ENCODE results near the gene OPA1. TPM values are rescaled to one million over a fixed set of nuclear protein-coding genes. Genes with fewer than 3 reads are reported as not detected.
A peak's percentile ranks its signal among the peaks of the same experiment; 100 is the strongest.

The OPA1 gene
- total RNA-seq, 4 donors from 2014 or later = 45.3 to 78.8 (median 48.7) TPM

- no peak overlapping the region for H3K27ac ChIP-seq
- no peak for TF ChIP-seq POLR2A (IDR thresholded peaks at IDR 0.05)
- TF ChIP-seq, protein P1, sequence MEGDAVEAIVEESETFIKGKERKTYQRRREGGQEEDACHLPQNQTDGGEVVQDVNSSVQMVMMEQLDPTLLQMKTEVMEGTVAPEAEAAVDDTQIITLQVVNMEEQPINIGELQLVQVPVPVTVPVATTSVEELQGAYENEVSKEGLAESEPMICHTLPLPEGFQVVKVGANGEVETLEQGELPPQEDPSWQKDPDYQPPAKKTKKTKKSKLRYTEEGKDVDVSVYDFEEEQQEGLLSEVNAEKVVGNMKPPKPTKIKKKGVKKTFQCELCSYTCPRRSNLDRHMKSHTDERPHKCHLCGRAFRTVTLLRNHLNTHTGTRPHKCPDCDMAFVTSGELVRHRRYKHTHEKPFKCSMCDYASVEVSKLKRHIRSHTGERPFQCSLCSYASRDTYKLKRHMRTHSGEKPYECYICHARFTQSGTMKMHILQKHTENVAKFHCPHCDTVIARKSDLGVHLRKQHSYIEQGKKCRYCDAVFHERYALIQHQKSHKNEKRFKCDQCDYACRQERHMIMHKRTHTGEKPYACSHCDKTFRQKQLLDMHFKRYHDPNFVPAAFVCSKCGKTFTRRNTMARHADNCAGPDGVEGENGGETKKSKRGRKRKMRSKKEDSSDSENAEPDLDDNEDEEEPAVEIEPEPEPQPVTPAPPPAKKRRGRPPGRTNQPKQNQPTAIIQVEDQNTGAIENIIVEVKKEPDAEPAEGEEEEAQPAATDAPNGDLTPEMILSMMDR (IDR thresholded peaks at IDR 0.05) = no peak
- H3K36me3 ChIP-seq = no peaks in the 10 kb centered on the region
- 71 to 87% methylated on average over 1 of the region's 1 CpG for WGBS, 2 donors
- intact Hi-C loops (cut with DNase I) = no loop called here
- H3K9me3 ChIP-seq = no peaks in the 10 kb centered on the region
- H3K4me3 ChIP-seq (replicated peaks in 1 of 3) = no peak overlapping the region
- DNase-seq = no peak
- H3K4me1 ChIP-seq = peaks cover 3 to 6% of the 10 kb centered on the region in 2 donors
- H3K27me3 ChIP-seq = no peaks in the 10 kb centered on the region
Observed at GRCh38 chr3:193589129-193589528, 3.9 kb upstream of the OPA1 start.

DNA sequence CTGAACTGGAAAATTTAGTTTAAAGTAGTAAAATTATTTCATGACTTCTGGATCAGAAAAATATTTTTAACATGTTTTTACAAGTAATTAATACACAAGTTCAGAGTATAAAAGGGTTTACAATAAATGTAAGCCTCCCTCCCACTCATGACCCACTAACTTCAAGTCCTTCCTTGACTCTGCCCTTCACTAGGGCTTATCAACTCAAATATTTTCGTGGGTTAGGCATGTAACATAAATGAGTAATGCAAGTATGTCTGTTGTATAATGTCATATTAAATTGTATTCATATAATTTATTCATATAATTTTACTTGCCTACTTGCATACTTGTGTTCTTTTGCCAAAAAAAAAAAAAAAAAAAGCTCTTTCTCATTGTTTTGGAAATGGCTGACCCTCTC lies 3.4 kb upstream of the OPA1 start:
- WGBS, 2 donors = 69 to 75% methylated on average over 1 of the region's 1 CpG
- Histone ChIP-seq H3K36me3 (no peaks in the 10 kb centered on the region), H3K4me1 (peaks cover 8 to 11% of the 10 kb centered on the region in 2 donors), H3K27me3 (no peaks in the 10 kb centered on the region), H3K9me3 (no peaks in the 10 kb centered on the region), H3K4me3 (replicated peaks in 1 of 3) (no peak overlapping the region), H3K27ac (no peak overlapping the region)
- DNase-seq = no peak
- no peak for TF ChIP-seq POLR2A (IDR thresholded peaks at IDR 0.05)
- TF ChIP-seq, protein P1 (IDR thresholded peaks at IDR 0.05) = no peak
- intact Hi-C loops (cut with DNase I) = no loop called here

DNA sequence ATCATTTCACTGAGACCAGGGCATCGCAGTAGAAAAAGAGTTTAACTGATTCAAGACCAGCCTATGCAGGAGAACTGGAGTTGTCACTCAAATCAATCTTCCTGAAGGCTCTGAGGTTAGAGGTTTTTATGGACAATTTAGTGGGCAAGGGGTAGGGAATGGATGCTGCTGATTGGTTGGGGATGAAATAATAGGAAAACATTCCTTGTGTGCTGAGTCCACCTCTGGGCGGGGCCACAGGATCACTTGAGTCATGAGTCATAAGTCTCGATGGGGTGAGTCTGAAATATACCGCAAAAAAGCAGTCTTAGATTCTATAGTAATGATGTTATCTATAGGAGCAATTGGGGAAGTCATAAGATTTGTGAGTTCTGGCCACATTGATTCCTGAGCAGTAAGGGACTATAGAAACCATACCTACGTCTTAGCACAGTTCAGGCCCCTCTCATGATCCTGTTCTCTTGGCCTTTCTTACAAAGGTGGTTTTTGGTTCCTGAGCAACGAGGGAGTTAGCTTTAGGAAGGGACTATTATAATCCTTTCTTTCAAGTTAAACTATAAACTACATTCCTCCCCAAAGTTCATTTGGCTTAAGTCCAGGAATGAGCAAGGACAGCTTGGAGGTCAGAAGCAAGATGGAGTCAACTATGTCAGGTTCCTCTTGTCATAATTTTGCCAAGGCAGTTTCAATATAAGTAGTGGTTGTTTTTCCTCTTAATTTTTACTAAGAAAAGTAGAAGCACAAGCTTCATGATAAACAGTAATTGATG lies 2.7 kb upstream of the OPA1 start:
- DNase-seq = no peak
- Histone ChIP-seq H3K27ac (no peak overlapping the region), H3K4me3 (replicated peaks in 1 of 3) (no peak overlapping the region), H3K9me3 (no peaks in the 10 kb centered on the region), H3K36me3 (no peaks in the 10 kb centered on the region), H3K4me1 (peaks cover 12 to 16% of the 10 kb centered on the region in 2 donors), H3K27me3 (no peaks in the 10 kb centered on the region)
- TF ChIP-seq, protein P1 (IDR thresholded peaks at IDR 0.05) = no peak
- no peak for TF ChIP-seq POLR2A (IDR thresholded peaks at IDR 0.05)
- intact Hi-C loops (cut with DNase I) = no loop called here
- 88 to 92% methylated on average over 6 of the region's 6 CpGs for WGBS, 2 donors

GRCh38 chr3:193593668-193594030 lies 641 bp downstream of the OPA1 start:
- H3K36me3 ChIP-seq = no peaks in the 10 kb centered on the region
- H3K4me3 ChIP-seq (replicated peaks in 1 of 3) = peak overlapping the region; percentile 38 to 80 (median 71)
- H3K27me3 ChIP-seq = no peaks in the 10 kb centered on the region
- peak overlapping the region in 2 of 3 donors; percentile 86 to 87 for H3K27ac ChIP-seq
- no peak for TF ChIP-seq POLR2A (IDR thresholded peaks at IDR 0.05)
- TF ChIP-seq, protein P1 (IDR thresholded peaks at IDR 0.05) = no peak
- 1% methylated on average over 11 of the region's 11 CpGs for WGBS, 2 donors
- peaks cover 14 to 16% of the 10 kb centered on the region in 2 donors for H3K4me1 ChIP-seq
- no peak for DNase-seq
- intact Hi-C loops (cut with DNase I) = no loop called here
- H3K9me3 ChIP-seq = no peaks in the 10 kb centered on the region

DNA sequence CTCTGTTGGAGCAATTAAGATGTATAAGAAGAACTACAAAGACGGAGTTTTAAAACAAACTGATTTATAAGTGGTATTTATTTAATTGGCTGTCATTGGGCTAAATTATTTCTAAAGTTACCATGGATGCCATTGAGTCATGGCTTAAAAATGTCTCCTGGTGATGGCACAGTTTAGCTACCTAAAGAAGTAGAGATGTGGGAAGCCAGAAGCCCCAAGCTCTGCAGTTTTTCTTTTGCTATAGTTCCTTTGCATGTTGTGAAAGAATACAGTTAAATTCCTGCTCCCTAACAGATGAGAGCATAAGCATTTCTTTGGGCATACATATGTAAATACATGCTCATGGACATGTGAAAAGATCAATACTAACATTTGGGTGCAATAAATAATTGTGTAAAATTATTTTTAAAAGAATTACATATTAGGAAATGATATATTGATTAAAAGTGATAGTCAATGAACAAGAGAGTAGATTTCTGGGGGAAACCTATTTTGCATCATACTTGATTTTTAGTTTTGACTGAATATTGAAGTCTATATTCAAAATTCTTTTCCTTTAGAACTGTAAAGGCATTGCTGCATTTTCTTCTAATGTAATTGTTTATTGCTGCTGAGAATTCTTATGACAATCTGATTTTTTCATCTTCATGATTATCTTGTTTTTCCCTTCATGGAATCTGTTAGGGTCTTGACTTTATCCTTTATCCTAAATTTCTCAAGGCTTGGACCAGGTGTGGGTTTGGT lies 2.1 kb downstream of the OPA1 start:
- H3K27ac ChIP-seq = no peak overlapping the region
- H3K36me3 ChIP-seq = peaks cover 0 to 3% of the 10 kb centered on the region in 2 donors
- no peak for DNase-seq
- intact Hi-C loops (cut with DNase I) = no loop called here
- H3K9me3 ChIP-seq = no peaks in the 10 kb centered on the region
- 84 to 91% methylated on average over 1 of the region's 1 CpG for WGBS, 2 donors
- H3K27me3 ChIP-seq = no peaks in the 10 kb centered on the region
- peaks cover 14 to 16% of the 10 kb centered on the region in 2 donors for H3K4me1 ChIP-seq
- TF ChIP-seq, protein P1 (IDR thresholded peaks at IDR 0.05) = no peak
- TF ChIP-seq POLR2A (IDR thresholded peaks at IDR 0.05) = no peak
- no peak overlapping the region for H3K4me3 ChIP-seq (replicated peaks in 1 of 3)

Measured in thyroid gland (tissue), 4 donors.